ENCODE results near the gene KIF6. TPM values are rescaled to one million over a fixed set of nuclear protein-coding genes. Genes with fewer than 3 reads are reported as not detected.

Gene KIF6
- total RNA-seq, 2 experiments from 2014 or later = 0.31 TPM; not detected in 1

- CTCF ChIA-PET = interaction anchor here (0.7 kb wide), 1 partner anchor 590 kb away, joined by 4 read pairs; no protein-coding TSS in a partner anchor
- no peak overlapping the region for H3K27ac Mint-ChIP-seq
- no peak for DNase-seq
- H3K4me3 Mint-ChIP-seq = no peak overlapping the region
- POLR2A ChIA-PET = no interaction called here
- no peaks in the 10 kb centered on the region for H3K36me3 Mint-ChIP-seq
- intact Hi-C loops (cut with micrococcal nuclease) = no loop called here
- H3K4me1 Mint-ChIP-seq (ENCODE audit: low read depth) = no peaks in the 10 kb centered on the region
- peaks cover 3% of the 10 kb centered on the region for H3K27me3 Mint-ChIP-seq
- H3K9me3 Mint-ChIP-seq = no peaks in the 10 kb centered on the region
Measured at GRCh38 chr6:39634646-39635341, 90.4 kb downstream of the KIF6 start.

GRCh38 chr6:39625209-39625608 is 100.0 kb downstream of the KIF6 start:
- H3K27me3 Mint-ChIP-seq = peaks cover 2% of the 10 kb centered on the region
- no peaks in the 10 kb centered on the region for H3K4me1 Mint-ChIP-seq (ENCODE audit: low read depth)
- no peaks in the 10 kb centered on the region for H3K36me3 Mint-ChIP-seq
- H3K27ac Mint-ChIP-seq = no peak overlapping the region
- no peaks in the 10 kb centered on the region for H3K9me3 Mint-ChIP-seq
- intact Hi-C loops (cut with micrococcal nuclease) = no loop called here
- DNase-seq = no peak
- POLR2A ChIA-PET = no interaction called here
- H3K4me3 Mint-ChIP-seq = no peak overlapping the region
- CTCF ChIA-PET = no interaction called here

GRCh38 chr6:39623750-39624149 is 101.5 kb downstream of the KIF6 start:
- Mint-ChIP-seq H3K27me3 (peaks cover 1% of the 10 kb centered on the region), H3K27ac (no peak overlapping the region), H3K36me3 (no peaks in the 10 kb centered on the region), H3K9me3 (no peaks in the 10 kb centered on the region), H3K4me3 (no peak overlapping the region), H3K4me1 (ENCODE audit: low read depth) (no peaks in the 10 kb centered on the region)
- ChIA-PET CTCF (no interaction called here), POLR2A (no interaction called here)
- DNase-seq = no peak
- intact Hi-C loops (cut with micrococcal nuclease) = no loop called here

- intact Hi-C loops (cut with micrococcal nuclease) = no loop called here
- Mint-ChIP-seq H3K4me3 (no peak overlapping the region), H3K4me1 (ENCODE audit: low read depth) (no peaks in the 10 kb centered on the region), H3K27ac (no peak overlapping the region), H3K36me3 (no peaks in the 10 kb centered on the region), H3K9me3 (no peaks in the 10 kb centered on the region), H3K27me3 (peaks cover 5% of the 10 kb centered on the region)
- no peak for DNase-seq
- ChIA-PET POLR2A (no interaction called here), CTCF (no interaction called here)
Measured at GRCh38 chr6:39617520-39617919, 107.7 kb downstream of the KIF6 start.

DNA sequence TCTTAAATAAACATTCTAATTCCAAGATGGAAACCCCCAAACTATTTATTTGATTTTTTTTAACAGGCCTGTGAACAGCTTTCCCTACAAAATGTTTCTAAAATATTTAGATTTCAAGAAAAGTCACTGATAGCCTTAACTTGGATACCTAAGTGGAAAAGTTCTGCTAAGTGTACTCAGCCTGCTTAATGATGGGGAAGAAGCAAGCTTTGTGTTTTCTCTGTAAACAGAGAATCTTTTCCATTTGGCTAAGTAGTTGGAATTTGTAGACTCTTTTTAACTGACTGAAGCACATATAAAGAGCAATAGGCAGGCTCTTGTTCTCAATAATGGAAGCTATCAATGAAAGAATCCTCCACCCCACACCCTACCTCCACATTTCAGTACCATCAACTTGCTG is 108.2 kb downstream of the KIF6 start:
- intact Hi-C loops (cut with micrococcal nuclease) = no loop called here
- Mint-ChIP-seq H3K4me1 (ENCODE audit: low read depth) (no peaks in the 10 kb centered on the region), H3K27me3 (peaks cover 5% of the 10 kb centered on the region), H3K9me3 (no peaks in the 10 kb centered on the region), H3K4me3 (no peak overlapping the region), H3K27ac (no peak overlapping the region), H3K36me3 (no peaks in the 10 kb centered on the region)
- ChIA-PET CTCF (no interaction called here), POLR2A (no interaction called here)
- DNase-seq = no peak

DNA sequence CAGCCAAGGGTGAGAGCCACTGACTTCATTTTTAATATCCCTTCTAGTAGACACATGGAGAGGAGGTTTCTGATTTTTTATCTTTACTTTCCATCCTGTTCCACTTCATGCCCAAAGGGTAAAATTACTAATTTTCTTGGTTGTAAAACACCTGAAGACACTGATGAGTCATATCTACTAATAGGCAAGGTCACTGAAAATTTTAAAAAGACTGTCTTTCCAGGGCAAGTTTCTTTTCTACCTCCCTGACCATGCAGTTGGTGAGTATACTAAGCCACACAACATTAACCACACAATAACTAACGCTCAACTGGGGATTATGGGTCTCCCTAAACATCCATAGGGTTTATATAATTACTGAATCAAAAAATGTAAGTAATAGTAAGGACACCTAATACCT is 109.6 kb downstream of the KIF6 start:
- Mint-ChIP-seq H3K27me3 (peaks cover 5% of the 10 kb centered on the region), H3K36me3 (no peaks in the 10 kb centered on the region), H3K9me3 (no peaks in the 10 kb centered on the region), H3K4me3 (no peak overlapping the region), H3K4me1 (ENCODE audit: low read depth) (no peaks in the 10 kb centered on the region), H3K27ac (no peak overlapping the region)
- CTCF ChIA-PET = no interaction called here
- DNase-seq = no peak
- intact Hi-C loops (cut with micrococcal nuclease) = no loop called here
- POLR2A ChIA-PET = no interaction called here

DNA sequence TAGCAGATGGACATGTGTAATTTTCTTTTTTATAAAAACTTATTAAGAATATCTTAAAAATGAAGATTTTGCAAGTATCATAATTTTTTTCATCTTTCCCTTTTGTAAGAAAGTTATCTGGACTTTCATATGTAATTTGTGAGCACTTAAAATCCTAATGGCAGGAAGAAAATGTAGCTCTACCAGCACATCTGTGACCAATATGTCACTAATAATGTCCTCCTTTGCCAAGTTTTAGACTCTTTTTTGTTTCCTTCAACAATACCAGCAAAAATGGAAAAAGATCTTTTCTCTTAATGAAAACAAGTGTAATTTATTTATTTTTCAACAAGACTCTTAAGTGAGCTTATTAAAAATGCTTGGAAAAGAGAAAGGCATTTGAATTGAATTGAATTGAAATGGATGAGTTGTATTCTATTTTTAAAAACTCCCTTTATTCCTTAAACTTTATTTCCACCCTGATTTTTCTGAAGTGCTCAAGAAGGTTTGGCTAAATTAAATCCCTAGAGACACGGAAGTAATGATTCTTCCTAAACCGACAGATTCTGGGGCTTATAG is 110.7 kb downstream of the KIF6 start:
- no peak for DNase-seq
- H3K27me3 Mint-ChIP-seq = peaks cover 5% of the 10 kb centered on the region
- no peaks in the 10 kb centered on the region for H3K9me3 Mint-ChIP-seq
- H3K4me3 Mint-ChIP-seq = no peak overlapping the region
- no peaks in the 10 kb centered on the region for H3K4me1 Mint-ChIP-seq (ENCODE audit: low read depth)
- H3K36me3 Mint-ChIP-seq = no peaks in the 10 kb centered on the region
- ChIA-PET POLR2A (no interaction called here), CTCF (no interaction called here)
- no peak overlapping the region for H3K27ac Mint-ChIP-seq
- intact Hi-C loops (cut with micrococcal nuclease) = no loop called here

GRCh38 chr6:39610221-39610620 is 115.0 kb downstream of the KIF6 start:
- DNase-seq = no peak
- H3K27ac Mint-ChIP-seq = no peak overlapping the region
- no peak overlapping the region for H3K4me3 Mint-ChIP-seq
- CTCF ChIA-PET = no interaction called here
- no peaks in the 10 kb centered on the region for H3K4me1 Mint-ChIP-seq (ENCODE audit: low read depth)
- no peaks in the 10 kb centered on the region for H3K36me3 Mint-ChIP-seq
- POLR2A ChIA-PET = no interaction called here
- intact Hi-C loops (cut with micrococcal nuclease) = no loop called here
- H3K9me3 Mint-ChIP-seq = no peaks in the 10 kb centered on the region
- H3K27me3 Mint-ChIP-seq = peaks cover 4% of the 10 kb centered on the region

DNA sequence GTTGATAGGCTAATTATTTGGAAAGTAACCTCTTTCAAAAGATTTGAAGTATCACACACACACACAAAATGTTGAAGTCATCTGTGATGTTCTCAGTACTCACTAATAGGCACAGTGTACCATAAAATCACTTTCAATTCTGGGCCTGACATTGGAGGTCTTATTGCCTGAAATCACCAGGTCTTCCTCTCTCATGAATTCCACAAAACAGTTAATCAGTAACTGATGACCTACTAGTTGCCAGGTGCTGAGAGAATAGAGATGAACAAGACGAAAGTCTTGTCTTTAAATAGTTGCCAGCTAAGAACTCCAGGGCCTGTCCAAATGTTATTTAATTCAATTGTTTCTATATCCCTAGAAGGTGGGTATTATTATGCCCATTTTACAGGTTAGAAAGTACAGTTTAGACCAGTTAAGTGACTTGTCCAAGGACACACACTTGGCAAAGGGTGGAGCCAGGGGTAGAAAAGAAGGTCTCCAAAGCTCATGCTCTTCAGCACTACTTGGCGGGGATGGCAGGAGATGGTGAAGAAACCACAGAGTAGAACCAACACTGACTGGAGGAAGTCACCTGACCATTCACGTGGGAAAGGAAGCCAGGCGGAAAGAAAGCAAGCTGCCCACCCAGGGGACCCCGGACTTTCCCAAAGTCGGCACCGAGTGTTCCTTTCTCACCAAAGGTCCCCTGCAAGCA is 116.4 kb downstream of the KIF6 start:
- no peaks in the 10 kb centered on the region for H3K9me3 Mint-ChIP-seq
- POLR2A ChIA-PET = no interaction called here
- peaks cover 9% of the 10 kb centered on the region for H3K27me3 Mint-ChIP-seq
- H3K4me3 Mint-ChIP-seq = no peak overlapping the region
- no peaks in the 10 kb centered on the region for H3K4me1 Mint-ChIP-seq (ENCODE audit: low read depth)
- no peaks in the 10 kb centered on the region for H3K36me3 Mint-ChIP-seq
- intact Hi-C loops (cut with micrococcal nuclease) = no loop called here
- no peak overlapping the region for H3K27ac Mint-ChIP-seq
- CTCF ChIA-PET = no interaction called here
- DNase-seq = no peak

DNA sequence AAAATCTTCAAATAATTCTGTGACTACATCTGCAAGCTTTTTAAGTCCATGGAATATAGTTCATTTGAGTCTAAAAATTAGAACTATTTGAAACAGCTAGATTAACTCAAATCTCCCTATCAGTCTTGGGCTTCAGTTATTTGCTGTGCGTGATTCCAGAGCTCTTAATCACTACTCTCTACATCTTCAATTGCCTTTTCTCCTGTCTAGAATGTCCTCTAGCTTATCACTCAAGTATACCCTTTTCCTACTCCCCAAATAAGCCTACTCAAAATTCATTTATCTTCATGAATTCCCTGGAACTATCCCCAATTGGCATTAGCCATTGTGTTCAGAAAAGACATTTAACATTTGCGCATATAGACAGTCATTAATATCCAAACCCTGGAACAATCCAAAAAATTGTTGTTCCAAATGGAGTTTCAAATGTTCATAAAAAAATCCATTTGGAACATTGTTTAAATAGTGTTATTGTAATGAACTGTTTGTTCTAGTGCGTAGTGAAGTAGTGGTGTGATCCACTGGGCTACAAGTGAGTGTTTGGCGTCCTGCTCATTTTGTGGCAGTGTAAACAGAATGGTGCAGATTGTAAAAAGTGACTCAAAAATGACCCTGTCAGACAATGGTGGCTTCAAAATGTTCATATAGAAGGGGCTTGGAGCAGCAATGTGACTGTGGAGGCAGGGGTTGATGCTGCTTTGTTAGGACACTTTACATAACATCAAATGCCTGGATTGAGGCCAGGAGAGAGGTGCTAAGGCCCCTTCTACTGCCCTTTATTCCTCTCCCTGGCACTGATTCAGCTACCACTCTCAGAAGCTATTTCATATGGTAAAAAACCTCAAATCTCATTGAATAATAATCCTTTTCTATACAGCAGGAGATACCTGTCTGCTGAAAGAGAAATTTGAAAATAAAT is 122.3 kb downstream of the KIF6 start:
- Mint-ChIP-seq H3K4me1 (ENCODE audit: low read depth) (no peaks in the 10 kb centered on the region), H3K36me3 (no peaks in the 10 kb centered on the region), H3K4me3 (no peak overlapping the region), H3K27me3 (peaks cover 13% of the 10 kb centered on the region), H3K9me3 (no peaks in the 10 kb centered on the region), H3K27ac (no peak overlapping the region)
- POLR2A ChIA-PET = no interaction called here
- CTCF ChIA-PET = no interaction called here
- no peak for DNase-seq
- intact Hi-C loops (cut with micrococcal nuclease) = no loop called here

DNA sequence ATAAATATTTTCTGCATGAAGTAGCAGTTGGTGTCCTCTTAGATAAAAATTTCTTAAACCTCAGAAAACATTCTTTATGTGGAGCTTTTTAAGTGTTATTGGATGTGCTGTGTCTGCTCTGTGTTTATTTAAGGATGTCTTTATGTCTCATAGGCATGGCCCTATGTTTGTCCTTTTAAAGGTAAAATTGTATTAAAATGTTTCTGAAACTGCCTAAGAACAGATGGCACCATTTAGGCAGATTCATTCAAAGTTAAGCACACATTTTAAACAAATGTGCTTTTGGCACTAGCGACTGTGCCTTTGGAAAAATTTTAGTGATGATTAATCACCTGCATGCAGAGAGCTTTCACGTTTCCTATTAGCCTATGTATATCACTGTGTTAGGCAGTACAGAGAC is 125.2 kb downstream of the KIF6 start:
- DNase-seq = no peak
- Mint-ChIP-seq H3K36me3 (no peaks in the 10 kb centered on the region), H3K9me3 (no peaks in the 10 kb centered on the region), H3K27ac (no peak overlapping the region), H3K4me3 (no peak overlapping the region), H3K27me3 (peaks cover 20% of the 10 kb centered on the region), H3K4me1 (ENCODE audit: low read depth) (no peaks in the 10 kb centered on the region)
- CTCF ChIA-PET = no interaction called here
- intact Hi-C loops (cut with micrococcal nuclease) = no loop called here
- POLR2A ChIA-PET = no interaction called here

DNA sequence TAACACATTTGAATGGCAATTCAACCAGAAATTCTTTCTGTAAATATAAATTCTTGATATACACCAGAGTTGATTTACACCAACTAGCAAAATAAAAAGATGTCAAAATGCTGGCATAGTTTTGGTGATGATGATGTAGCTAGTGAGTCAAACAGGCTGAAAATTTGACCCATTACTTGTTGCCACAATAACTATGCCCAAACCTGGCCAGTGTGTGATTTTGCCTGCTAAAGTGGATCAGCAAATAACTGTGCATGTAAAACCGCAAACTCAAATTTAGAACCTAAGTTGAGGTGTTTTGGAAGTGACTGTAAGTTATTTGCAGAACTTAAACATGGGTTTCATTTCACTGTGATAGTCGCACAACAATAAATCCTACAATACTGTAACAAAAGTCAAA is 125.9 kb downstream of the KIF6 start:
- H3K36me3 Mint-ChIP-seq = no peaks in the 10 kb centered on the region
- intact Hi-C loops (cut with micrococcal nuclease) = no loop called here
- no peaks in the 10 kb centered on the region for H3K4me1 Mint-ChIP-seq (ENCODE audit: low read depth)
- H3K9me3 Mint-ChIP-seq = no peaks in the 10 kb centered on the region
- CTCF ChIA-PET = no interaction called here
- H3K27ac Mint-ChIP-seq = no peak overlapping the region
- H3K27me3 Mint-ChIP-seq = peaks cover 21% of the 10 kb centered on the region
- H3K4me3 Mint-ChIP-seq = no peak overlapping the region
- POLR2A ChIA-PET = no interaction called here
- no peak for DNase-seq
